Measurements from ENCODE around the gene PLXNB3.

Gene PLXNB3

GRCh38 chrX:153723351-153724251 lies 40.4 kb upstream of the PLXNB3 start:
- H3K4me3 ChIP-seq (ENCODE audit: control insufficient read depth, low read depth, low read length) = peak overlapping the region; percentile 59
- DNase-seq (ENCODE audit: low read depth) = peak; percentile 38
- TF ChIP-seq CTCF (conservative IDR thresholded peaks at IDR 0.05; ENCODE audit: control insufficient read depth, insufficient read depth, low read depth, low read length) = peak; percentile 28

GRCh38 chrX:153724252-153725038 lies 39.6 kb upstream of the PLXNB3 start, which contains the start of the genes ABCD1 and BCAP31:
ABCD1 (plus strand) TSS chrX:153724856; CDS start chrX:153725267, 411 bp downstream.
BCAP31 (minus strand) TSS chrX:153724387; CDS start chrX:153723244, 1,143 bp downstream.
- peak within 1 kb of the TSS; percentile 59 for H3K4me3 ChIP-seq (ENCODE audit: control insufficient read depth, low read depth, low read length)
- DNase-seq (ENCODE audit: low read depth) = peak; percentile 75
- TF ChIP-seq CTCF (conservative IDR thresholded peaks at IDR 0.05; ENCODE audit: control insufficient read depth, insufficient read depth, low read depth, low read length) = no peak

GRCh38 chrX:153725039-153725831 lies 38.8 kb upstream of the PLXNB3 start:
- no peak for TF ChIP-seq CTCF (conservative IDR thresholded peaks at IDR 0.05; ENCODE audit: control insufficient read depth, insufficient read depth, low read depth, low read length)
- peak overlapping the region; percentile 25 for H3K4me3 ChIP-seq (ENCODE audit: control insufficient read depth, low read depth, low read length)

GRCh38 chrX:153725832-153726285 lies 38.2 kb upstream of the PLXNB3 start:
- no peak for TF ChIP-seq CTCF (conservative IDR thresholded peaks at IDR 0.05; ENCODE audit: control insufficient read depth, insufficient read depth, low read depth, low read length)
- H3K4me3 ChIP-seq (ENCODE audit: control insufficient read depth, low read depth, low read length) = no peak overlapping the region
- no peak for DNase-seq (ENCODE audit: low read depth)

More at GRCh38 chrX:153725039-153725831, 38.8 kb upstream of the PLXNB3 start:
- DNase-seq (ENCODE audit: low read depth) = no peak

GRCh38 chrX:153726286-153727122 lies 37.5 kb upstream of the PLXNB3 start:
- H3K4me3 ChIP-seq (ENCODE audit: control insufficient read depth, low read depth, low read length) = no peak overlapping the region
- peak; percentile 64 for DNase-seq (ENCODE audit: low read depth)
- TF ChIP-seq CTCF (conservative IDR thresholded peaks at IDR 0.05; ENCODE audit: control insufficient read depth, insufficient read depth, low read depth, low read length) = no peak

All from fibroblast of mammary gland (primary cell).